ENCODE measurements around the gene SNX6.

Gene SNX6

DNA sequence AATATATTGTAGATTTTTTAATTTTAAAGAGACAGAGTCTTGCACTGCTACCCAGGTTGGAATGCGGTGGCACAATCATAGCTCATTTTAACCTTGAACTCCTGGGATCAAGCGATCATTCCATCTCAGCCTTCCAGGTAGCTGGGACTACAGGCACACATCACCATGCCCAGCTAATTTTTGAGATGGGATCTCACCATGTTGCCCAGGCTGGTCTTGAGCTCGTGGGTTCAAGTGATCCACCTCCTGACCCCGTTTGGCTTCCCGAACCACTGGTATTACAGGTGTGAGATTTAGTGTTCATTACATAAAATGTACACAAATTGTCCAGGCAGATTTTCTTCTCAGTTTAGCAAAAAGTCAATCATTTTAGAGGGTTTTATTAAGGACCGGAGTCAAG is 13.6 kb downstream of the SNX6 start:
- H3F3A ChIP-seq (ENCODE audit: insufficient read depth, low read length), result no peaks in the 10 kb centered on the region
- H3K9ac ChIP-seq (ENCODE audit: low read length), result no peak overlapping the region
- no peaks in the 10 kb centered on the region for H3K79me2 ChIP-seq (ENCODE audit: insufficient read depth, low read length)
- no peak for TF ChIP-seq EZH2 (IDR thresholded peaks at IDR 0.05; ENCODE audit: borderline replicate concordance, low read length)
- TF ChIP-seq, protein P1, sequence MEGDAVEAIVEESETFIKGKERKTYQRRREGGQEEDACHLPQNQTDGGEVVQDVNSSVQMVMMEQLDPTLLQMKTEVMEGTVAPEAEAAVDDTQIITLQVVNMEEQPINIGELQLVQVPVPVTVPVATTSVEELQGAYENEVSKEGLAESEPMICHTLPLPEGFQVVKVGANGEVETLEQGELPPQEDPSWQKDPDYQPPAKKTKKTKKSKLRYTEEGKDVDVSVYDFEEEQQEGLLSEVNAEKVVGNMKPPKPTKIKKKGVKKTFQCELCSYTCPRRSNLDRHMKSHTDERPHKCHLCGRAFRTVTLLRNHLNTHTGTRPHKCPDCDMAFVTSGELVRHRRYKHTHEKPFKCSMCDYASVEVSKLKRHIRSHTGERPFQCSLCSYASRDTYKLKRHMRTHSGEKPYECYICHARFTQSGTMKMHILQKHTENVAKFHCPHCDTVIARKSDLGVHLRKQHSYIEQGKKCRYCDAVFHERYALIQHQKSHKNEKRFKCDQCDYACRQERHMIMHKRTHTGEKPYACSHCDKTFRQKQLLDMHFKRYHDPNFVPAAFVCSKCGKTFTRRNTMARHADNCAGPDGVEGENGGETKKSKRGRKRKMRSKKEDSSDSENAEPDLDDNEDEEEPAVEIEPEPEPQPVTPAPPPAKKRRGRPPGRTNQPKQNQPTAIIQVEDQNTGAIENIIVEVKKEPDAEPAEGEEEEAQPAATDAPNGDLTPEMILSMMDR (IDR thresholded peaks at IDR 0.05; ENCODE audit: low read length), result no peak
- no peak overlapping the region for H3K27ac ChIP-seq (ENCODE audit: low read depth, low read length, poor library complexity, severe bottlenecking)
- no peaks in the 10 kb centered on the region for H3K4me1 ChIP-seq (ENCODE audit: insufficient read depth, low read length, severe bottlenecking)
- H3K4me3 ChIP-seq (ENCODE audit: low read depth, low read length, poor library complexity, severe bottlenecking), result no peak overlapping the region
- H3K9me3 ChIP-seq (ENCODE audit: low read length), result no peaks in the 10 kb centered on the region
- no peaks in the 10 kb centered on the region for H3K27me3 ChIP-seq (ENCODE audit: insufficient read depth, low read length)
- no peak overlapping the region for H3K4me2 ChIP-seq (ENCODE audit: low read length)
- no peak overlapping the region for H2AFZ ChIP-seq (ENCODE audit: low read length)
- H3K36me3 ChIP-seq (ENCODE audit: insufficient read depth, low read length), result peaks cover 20% of the 10 kb centered on the region
- no peaks in the 10 kb centered on the region for H3K9me2 ChIP-seq (ENCODE audit: low read depth, low read length)
- no peaks in the 10 kb centered on the region for H4K20me1 ChIP-seq (ENCODE audit: insufficient read depth, low read length)

DNA sequence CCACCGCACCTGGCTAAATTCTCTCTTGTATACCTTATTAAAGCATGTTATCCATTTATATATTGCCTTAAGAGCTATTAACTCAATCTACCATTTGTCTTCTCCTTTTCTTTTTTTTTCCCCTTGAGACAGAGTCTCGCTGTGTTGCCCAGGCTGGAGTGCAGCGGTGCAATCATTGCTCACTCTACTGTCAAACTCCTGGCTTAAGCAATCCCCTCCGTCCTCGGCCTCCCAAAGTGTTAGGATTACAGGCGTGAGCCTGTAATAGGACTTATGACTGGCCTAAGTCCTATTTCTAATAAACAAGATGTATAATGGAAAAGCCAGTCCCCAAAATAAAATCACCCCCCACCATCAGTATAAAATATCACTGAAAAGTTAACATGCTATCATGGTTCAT is 14.4 kb downstream of the SNX6 start:
- Histone ChIP-seq H3K4me1 (ENCODE audit: insufficient read depth, low read length, severe bottlenecking) (no peaks in the 10 kb centered on the region), H3K9me3 (ENCODE audit: low read length) (no peaks in the 10 kb centered on the region), H3K9ac (ENCODE audit: low read length) (no peak overlapping the region), H2AFZ (ENCODE audit: low read length) (no peak overlapping the region), H4K20me1 (ENCODE audit: insufficient read depth, low read length) (no peaks in the 10 kb centered on the region), H3F3A (ENCODE audit: insufficient read depth, low read length) (no peaks in the 10 kb centered on the region), H3K9me2 (ENCODE audit: low read depth, low read length) (no peaks in the 10 kb centered on the region), H3K27ac (ENCODE audit: low read depth, low read length, poor library complexity, severe bottlenecking) (no peak overlapping the region), H3K27me3 (ENCODE audit: insufficient read depth, low read length) (no peaks in the 10 kb centered on the region), H3K4me3 (ENCODE audit: low read depth, low read length, poor library complexity, severe bottlenecking) (no peak overlapping the region), H3K36me3 (ENCODE audit: insufficient read depth, low read length) (peaks cover 20% of the 10 kb centered on the region), H3K79me2 (ENCODE audit: insufficient read depth, low read length) (no peaks in the 10 kb centered on the region), H3K4me2 (ENCODE audit: low read length) (no peak overlapping the region)
- TF ChIP-seq EZH2 (IDR thresholded peaks at IDR 0.05; ENCODE audit: borderline replicate concordance, low read length), result no peak
- TF ChIP-seq, protein P1 (IDR thresholded peaks at IDR 0.05; ENCODE audit: low read length), result no peak

DNA sequence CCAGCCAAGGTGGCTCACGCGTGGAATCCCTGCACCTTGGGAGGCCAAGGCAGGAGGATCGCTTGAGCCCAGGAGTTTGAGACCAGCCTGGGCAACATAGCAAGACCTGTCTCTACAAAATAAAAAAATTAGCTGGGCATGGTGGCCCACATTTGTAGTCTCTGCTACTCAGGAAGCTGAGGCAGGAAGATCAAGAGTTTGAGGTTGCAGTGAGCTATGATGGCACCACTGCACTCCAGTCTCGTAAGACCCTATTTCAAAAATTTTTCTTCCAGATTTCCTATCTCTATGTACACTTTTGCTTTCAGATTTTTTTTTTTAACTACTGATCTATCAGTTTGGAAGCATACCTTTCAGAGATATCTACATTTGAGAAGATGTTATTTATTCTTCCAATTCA is 15.3 kb downstream of the SNX6 start:
- H3K4me2 ChIP-seq (ENCODE audit: low read length), result no peak overlapping the region
- H3K27me3 ChIP-seq (ENCODE audit: insufficient read depth, low read length), result no peaks in the 10 kb centered on the region
- peaks cover 20% of the 10 kb centered on the region for H3K36me3 ChIP-seq (ENCODE audit: insufficient read depth, low read length)
- H3K4me1 ChIP-seq (ENCODE audit: insufficient read depth, low read length, severe bottlenecking), result no peaks in the 10 kb centered on the region
- no peaks in the 10 kb centered on the region for H3K9me3 ChIP-seq (ENCODE audit: low read length)
- H4K20me1 ChIP-seq (ENCODE audit: insufficient read depth, low read length), result no peaks in the 10 kb centered on the region
- TF ChIP-seq, protein P1 (IDR thresholded peaks at IDR 0.05; ENCODE audit: low read length), result no peak
- TF ChIP-seq EZH2 (IDR thresholded peaks at IDR 0.05; ENCODE audit: borderline replicate concordance, low read length), result no peak
- H3K27ac ChIP-seq (ENCODE audit: low read depth, low read length, poor library complexity, severe bottlenecking), result no peak overlapping the region
- no peaks in the 10 kb centered on the region for H3F3A ChIP-seq (ENCODE audit: insufficient read depth, low read length)
- H3K9me2 ChIP-seq (ENCODE audit: low read depth, low read length), result no peaks in the 10 kb centered on the region
- no peak overlapping the region for H3K4me3 ChIP-seq (ENCODE audit: low read depth, low read length, poor library complexity, severe bottlenecking)
- H3K9ac ChIP-seq (ENCODE audit: low read length), result no peak overlapping the region
- H3K79me2 ChIP-seq (ENCODE audit: insufficient read depth, low read length), result no peaks in the 10 kb centered on the region
- H2AFZ ChIP-seq (ENCODE audit: low read length), result no peak overlapping the region

Measured in OCI-LY1 (cell line).